GM18511 (cell line): ENCODE results near the gene GCHFR.

Experiments used
- ATAC-seq: cut with Tn5 transposase; IDR thresholded peaks from one replicate; pipeline ENCODE4 v1.9.1; 2021; ENCODE audit warnings: mild to moderate bottlenecking, moderate library complexity; ENCODE audit not compliant: unreplicated experiment

GCHFR gene

DNA sequence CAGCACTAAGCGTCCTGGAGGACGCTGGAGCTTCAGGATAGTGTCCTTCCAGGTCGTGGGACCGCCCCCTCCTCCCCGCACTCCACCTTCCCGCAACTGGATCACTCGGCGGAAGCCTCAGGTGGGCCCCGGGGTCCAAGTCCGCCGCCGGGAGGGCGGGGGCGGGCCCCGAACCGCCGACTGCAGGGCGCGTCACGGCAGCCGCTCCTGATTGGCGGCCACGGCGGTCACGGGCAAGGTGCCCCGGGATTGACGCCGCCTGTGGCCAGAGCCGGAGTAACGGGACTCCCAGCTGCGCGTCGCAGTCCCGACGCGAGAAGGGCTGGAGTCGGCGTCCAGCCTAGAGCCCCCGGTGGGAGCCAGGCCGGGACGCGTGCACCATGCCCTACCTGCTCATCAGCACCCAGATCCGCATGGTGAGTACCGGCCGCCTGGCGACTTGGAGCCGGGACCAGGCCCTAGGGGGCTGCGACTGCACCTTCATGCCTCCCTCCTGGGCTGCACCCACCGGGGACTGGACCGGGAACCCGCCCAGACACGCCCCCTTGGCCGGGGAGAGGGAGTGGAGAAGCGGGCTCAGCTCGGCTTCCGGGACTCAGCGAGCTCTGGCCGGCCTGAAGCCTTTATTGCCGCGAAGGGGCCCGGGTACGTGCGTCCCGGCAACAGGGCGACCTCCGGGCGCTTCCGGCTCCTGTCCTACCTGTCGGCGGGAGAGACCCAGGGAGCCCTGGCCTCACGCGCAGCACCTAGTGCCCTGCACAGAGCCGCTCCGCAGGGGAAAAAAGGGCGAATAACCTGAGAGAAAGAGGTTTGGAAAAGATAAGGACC is at the start of gene GCHFR:
GCHFR (plus strand) TSS at position 268 of the 828 bp plus-strand sequence; CDS start at position 381, 113 bp downstream.
- ATAC-seq = peak; percentile 54

GRCh38 chr15:40714144-40714543 is 49.7 kb upstream of the GCHFR start:
- ATAC-seq = no peak

DNA sequence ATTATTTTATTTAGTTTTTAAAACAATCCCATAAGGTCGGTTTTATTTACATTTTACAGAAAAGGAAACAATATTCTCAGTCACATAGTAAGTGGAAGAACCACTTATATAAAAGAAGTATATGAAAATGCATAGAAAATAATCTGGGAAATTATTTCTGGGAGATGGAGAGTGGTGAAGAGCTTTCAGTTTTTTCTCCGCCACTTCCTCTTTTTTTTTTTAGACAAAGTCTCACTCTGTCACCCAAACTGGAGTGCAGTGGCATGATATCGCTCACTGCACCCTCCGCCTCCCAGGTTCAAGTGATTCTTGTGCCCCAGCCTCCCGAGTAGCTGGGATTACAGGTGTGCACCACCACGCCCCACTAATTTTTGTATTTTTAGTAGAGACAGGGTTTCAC is 47.7 kb upstream of the GCHFR start:
- ATAC-seq = no peak

- no peak for ATAC-seq
These were observed 42.2 kb upstream of the GCHFR start for GRCh38 chr15:40721701-40722100.

DNA sequence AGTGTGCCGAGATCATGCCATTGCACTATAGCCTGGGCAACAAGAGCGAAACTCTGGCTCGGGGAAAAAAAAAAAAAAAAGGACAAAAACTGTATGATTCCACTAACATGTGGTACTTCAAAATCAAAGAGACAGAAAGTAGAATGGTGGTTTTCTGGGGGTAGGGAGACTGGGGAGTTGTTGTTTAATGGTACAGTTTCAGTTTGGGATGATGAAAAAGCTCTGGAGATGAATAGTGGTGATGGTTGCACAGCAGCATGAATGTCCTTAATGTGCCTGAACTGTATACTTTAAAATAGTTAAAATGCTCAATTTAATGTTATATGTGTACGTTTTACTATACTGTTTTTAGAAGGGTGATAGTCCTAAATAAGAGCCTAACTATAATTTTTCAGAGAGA is 41.5 kb upstream of the GCHFR start:
- ATAC-seq = no peak

DNA sequence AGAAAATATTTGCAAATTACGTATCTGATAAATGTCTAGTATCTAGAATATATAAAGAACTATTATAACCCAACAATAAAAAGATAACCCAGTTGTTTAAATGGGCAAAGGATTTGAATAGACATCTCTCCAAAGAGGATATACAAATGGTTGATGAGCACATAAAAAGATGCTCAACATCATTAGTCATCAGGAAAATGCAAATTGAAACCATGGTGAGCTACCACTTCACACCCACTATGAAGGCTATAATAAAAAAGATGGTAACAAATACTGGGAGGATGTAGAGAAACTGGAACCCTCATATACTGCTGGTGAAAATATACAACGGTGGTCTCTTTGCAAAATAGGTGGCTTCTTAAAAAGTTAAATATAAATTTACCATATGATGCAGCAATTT is 40.9 kb upstream of the GCHFR start:
- ATAC-seq = no peak

DNA sequence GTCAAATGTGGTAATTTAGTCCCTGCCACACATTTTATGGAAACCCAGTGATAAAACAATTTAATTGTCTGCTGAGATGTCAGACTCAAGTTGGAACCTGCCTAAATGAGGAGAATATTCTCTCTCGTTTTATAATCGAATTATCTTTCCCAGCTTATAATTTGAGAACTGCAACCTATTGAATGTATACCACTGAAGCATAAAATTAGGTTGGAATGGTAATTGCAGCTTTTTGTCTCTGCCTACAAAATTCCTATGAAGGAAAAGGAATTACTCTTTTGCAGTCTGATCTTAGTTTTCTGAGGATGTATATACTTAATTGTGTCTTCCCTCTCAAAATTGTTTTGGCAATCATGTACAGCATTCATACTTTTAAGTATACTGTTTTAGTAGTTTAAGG is 39.9 kb upstream of the GCHFR start:
- ATAC-seq = no peak

DNA sequence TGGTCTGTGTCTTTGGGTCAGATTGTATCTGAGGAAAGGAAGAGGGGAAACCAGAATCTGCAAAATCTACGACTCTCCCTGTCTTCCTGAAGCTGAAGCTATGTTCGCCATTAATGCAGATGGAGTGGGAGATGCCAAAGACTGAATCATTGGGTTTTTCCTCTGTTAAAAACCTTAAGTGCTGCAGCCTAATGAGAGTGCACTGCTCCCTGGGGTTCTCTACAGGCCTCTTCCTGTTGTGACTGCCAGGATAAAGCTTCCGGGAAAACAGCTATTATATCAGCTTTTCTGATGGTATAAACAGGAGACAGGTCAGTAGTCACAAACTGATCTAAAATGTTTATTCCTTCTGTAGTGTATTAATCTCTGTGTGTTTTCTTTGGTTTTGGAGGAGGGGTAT is 32.8 kb upstream of the GCHFR start:
- ATAC-seq = no peak

DNA sequence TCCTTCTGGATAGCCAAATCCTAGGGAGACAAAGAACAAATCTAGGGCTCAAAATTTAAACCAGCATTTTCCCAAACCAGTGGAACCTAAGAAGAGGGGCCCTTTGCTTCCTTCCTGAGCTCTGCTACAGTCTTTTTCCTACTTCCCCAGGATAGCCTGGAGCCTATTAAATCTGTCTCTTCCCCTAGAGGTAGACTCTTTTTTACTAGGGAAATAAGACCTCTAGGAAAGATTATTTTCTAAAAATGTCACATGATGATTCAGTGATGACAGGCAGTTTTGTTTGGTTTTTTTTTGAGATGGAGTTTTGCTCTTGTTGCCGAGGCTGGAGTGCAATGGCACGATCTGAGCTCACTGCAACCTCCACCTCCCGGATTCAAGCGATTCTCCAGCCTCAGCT is 27.3 kb upstream of the GCHFR start:
- no peak for ATAC-seq

GRCh38 chr15:40737048-40737447 is 26.8 kb upstream of the GCHFR start:
- ATAC-seq = no peak

DNA sequence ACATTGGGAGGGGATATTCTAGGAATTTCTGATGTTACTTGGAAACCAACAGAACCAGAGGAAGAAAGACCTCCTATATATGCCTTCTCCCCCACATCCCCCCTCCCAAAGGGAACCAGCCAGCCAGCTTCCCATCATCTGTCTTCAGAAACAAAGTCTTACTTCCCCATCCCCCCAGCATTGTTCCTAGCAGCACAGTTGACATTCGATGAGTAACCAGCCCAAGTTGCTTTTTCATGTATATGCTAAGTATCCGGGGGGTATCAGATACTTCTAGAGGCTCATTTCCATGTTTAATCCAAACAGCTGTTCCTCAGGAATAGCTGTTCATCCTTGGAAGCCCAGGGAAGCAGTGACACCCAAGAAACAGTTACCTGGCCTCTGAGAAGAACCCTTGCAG is 24.8 kb upstream of the GCHFR start:
- no peak for ATAC-seq

- ATAC-seq = no peak
These were observed 24.0 kb upstream of the GCHFR start for GRCh38 chr15:40739854-40740253.

DNA sequence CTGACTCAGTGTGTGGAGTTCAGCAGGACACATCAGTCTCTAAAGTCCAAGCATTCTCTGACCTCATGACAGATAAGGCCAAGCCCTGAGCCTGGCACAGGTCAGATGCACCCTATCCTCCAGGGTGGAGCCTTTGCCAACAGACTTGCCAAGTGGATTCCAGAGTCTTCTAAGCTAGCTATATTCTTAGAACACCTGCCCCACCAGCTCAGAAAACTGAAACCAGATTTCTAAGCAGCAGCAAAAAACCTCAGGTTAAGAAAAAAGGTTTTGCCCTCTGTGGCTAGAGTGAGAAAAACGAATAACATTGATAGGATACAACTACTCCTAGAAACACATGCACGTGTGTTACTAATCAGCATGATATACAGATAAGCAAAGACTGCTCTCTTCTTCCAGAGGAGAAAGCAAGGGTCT is 20.4 kb upstream of the GCHFR start:
- no peak for ATAC-seq

GRCh38 chr15:40743921-40744814 is 19.7 kb upstream of the GCHFR start:
- no peak for ATAC-seq

DNA sequence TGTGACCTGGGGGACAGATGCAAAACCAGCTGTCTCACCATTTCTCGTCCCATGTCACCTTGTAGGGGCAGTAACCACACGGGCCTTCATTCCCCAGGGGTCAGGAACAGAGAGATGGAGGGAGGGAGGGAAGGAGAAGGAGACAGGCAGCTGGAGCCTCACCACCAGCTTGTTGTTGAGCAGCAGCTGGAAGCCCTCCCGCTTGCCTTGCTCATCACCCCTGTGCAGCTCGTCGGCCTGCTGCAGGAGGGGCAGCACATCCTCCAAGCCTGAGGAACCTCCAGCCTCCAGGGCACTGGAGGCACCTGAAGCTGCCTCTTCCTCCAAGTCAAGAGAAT is 19.1 kb upstream of the GCHFR start:
- no peak for ATAC-seq

GRCh38 chr15:40746916-40747418 is 16.9 kb upstream of the GCHFR start:
- no peak for ATAC-seq

GRCh38 chr15:40747685-40748631 is 15.9 kb upstream of the GCHFR start:
- ATAC-seq = no peak

GRCh38 chr15:40749151-40749630 is 14.7 kb upstream of the GCHFR start:
- ATAC-seq = no peak

GRCh38 chr15:40750885-40751284 is 13.0 kb upstream of the GCHFR start:
- no peak for ATAC-seq

DNA sequence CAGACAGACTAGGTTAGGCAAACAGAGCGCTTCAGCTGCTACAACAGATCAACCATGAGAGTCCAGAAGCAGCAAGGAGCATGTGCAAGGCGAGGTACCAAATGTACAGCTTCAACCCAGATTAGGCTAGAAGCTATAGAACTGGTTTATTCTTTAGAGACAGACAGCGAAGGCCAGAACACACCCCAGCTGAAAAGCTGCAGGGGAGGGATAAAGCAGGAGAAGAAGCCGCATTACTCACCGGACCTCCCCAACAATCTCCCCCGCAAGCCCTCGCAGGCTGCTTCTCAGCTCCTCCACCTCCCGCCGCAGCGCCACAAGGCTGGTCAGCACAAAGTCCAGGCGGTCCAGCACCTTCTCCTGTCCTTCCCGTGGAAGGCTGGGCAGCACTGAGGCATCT is 12.1 kb upstream of the GCHFR start:
- no peak for ATAC-seq

DNA sequence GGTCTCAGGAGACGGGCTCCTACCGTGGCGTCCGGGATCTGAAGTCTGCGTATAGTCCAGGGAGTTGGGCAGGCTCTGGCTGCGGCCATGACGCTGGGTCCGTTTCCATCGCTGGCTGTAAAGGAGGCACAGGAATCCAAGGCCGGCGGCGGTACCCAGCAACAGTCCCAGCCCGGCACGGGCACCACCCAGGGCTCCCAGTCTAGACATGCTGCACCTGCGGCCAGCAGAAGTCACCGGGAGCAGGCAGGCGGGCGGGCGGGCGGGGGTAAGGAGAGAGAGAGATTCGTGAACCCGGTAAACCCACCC is 9.3 kb upstream of the GCHFR start:
- no peak for ATAC-seq
